ENCODE measurements around the gene SPECC1. TPM values are rescaled to one million over a fixed set of nuclear protein-coding genes. Genes with fewer than 3 reads are reported as not detected.

The SPECC1 gene
- total RNA-seq, 1 donor from 2014 or later: 38.0 TPM

DNA sequence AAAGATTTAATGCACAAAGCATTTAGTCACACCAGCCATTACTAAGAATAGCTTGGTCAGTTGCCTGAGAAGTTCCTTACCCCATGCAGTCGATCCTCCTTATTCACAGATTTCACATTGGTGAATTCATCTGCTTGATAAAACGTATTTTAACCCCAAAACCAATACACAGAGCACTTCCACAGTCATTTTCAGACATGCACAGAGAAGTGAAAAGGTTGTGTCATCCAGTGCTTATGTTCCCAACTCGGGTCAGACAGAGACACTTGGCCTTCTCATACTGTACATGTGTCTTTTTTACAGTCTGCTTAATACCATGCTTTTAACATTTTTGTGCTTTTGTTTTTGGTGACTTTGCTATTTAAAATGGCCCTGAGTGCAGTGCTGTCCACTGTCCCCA is 219.7 kb downstream of the SPECC1 start:
- Mint-ChIP-seq H3K36me3 (peaks cover 2% of the 10 kb centered on the region), H3K27ac (no peak overlapping the region), H3K27me3 (no peaks in the 10 kb centered on the region), H3K9me3 (peaks cover under 1% of the 10 kb centered on the region), H3K4me3 (no peak overlapping the region), H3K4me1 (ENCODE audit: unreplicated experiment) (peaks cover 19% of the 10 kb centered on the region)
- no peak for DNase-seq (ENCODE audit: extremely low spot score, unreplicated experiment)
- TF ChIP-seq, protein P1, sequence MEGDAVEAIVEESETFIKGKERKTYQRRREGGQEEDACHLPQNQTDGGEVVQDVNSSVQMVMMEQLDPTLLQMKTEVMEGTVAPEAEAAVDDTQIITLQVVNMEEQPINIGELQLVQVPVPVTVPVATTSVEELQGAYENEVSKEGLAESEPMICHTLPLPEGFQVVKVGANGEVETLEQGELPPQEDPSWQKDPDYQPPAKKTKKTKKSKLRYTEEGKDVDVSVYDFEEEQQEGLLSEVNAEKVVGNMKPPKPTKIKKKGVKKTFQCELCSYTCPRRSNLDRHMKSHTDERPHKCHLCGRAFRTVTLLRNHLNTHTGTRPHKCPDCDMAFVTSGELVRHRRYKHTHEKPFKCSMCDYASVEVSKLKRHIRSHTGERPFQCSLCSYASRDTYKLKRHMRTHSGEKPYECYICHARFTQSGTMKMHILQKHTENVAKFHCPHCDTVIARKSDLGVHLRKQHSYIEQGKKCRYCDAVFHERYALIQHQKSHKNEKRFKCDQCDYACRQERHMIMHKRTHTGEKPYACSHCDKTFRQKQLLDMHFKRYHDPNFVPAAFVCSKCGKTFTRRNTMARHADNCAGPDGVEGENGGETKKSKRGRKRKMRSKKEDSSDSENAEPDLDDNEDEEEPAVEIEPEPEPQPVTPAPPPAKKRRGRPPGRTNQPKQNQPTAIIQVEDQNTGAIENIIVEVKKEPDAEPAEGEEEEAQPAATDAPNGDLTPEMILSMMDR (conservative IDR thresholded peaks at IDR 0.05): no peak

DNA sequence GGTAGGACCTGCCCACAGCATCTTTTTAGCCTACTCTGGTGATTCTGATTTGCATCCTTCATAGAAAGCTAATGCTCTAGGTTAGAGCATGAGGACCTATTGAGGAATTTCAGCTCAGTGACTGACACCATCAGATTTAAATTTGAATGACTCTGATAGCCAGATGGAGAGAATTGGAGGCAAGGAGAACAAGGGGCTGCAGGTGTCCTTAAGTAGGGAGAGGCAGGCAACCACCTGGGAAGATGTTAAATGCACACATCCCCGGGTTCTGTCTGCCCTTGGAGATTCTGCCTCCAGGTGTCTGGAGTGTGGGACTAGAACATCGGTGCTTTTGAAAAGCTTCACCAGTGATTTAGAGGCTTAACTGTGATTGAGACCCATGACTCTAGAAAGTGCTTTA is 221.8 kb downstream of the SPECC1 start:
- H3K4me1 Mint-ChIP-seq (ENCODE audit: unreplicated experiment): peaks cover 17% of the 10 kb centered on the region
- H3K4me3 Mint-ChIP-seq: no peak overlapping the region
- H3K27me3 Mint-ChIP-seq: no peaks in the 10 kb centered on the region
- H3K36me3 Mint-ChIP-seq: no peaks in the 10 kb centered on the region
- no peak for DNase-seq (ENCODE audit: extremely low spot score, unreplicated experiment)
- no peak overlapping the region for H3K27ac Mint-ChIP-seq
- no peaks in the 10 kb centered on the region for H3K9me3 Mint-ChIP-seq
- TF ChIP-seq, protein P1 (conservative IDR thresholded peaks at IDR 0.05): no peak

DNA sequence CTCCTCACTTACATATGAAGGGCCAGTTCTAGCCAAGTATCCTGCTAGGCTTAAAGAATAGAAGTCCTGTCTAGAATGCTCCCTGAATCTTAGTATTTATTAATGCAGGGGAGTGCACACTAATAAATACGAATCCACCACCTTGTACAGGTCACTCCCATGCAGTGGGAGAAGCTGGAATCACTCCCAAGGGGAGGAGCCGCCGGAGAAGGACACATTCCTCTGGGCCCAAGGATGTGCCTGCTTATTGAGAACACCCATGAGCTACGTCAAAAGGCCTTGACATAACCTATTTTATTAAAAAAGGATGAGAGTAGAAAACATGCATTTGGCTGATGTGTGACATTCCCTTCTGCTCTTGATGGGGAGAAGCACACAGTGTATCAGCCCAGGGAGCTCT is 223.5 kb downstream of the SPECC1 start:
- DNase-seq (ENCODE audit: extremely low spot score, unreplicated experiment): no peak
- peaks cover 18% of the 10 kb centered on the region for H3K4me1 Mint-ChIP-seq (ENCODE audit: unreplicated experiment)
- H3K36me3 Mint-ChIP-seq: peaks cover 4% of the 10 kb centered on the region
- TF ChIP-seq, protein P1 (conservative IDR thresholded peaks at IDR 0.05): no peak
- H3K9me3 Mint-ChIP-seq: no peaks in the 10 kb centered on the region
- no peaks in the 10 kb centered on the region for H3K27me3 Mint-ChIP-seq
- H3K27ac Mint-ChIP-seq: no peak overlapping the region
- H3K4me3 Mint-ChIP-seq: no peak overlapping the region

DNA sequence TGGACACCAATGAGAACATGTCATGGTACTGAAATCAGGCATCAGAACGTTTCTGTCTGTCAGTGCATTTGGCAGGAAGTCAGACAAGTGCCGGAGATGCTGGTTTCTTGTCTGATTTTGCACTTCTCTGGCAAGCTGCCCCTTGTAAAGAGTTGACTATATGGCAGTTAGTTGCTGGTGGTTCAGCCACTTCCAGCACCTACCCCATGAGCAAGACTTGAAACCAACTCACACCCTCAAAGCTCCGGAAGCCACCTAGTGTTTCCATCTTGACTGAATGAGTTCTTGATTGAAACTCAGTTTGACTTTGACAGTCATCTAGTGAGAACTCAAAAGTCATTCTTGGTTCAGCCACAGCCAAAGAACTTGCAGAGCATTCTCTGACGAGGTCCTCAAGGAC is 225.1 kb downstream of the SPECC1 start:
- Mint-ChIP-seq H3K27ac (no peak overlapping the region), H3K9me3 (no peaks in the 10 kb centered on the region), H3K36me3 (peaks cover 4% of the 10 kb centered on the region), H3K4me1 (ENCODE audit: unreplicated experiment) (peaks cover 16% of the 10 kb centered on the region), H3K4me3 (no peak overlapping the region), H3K27me3 (no peaks in the 10 kb centered on the region)
- TF ChIP-seq, protein P1 (conservative IDR thresholded peaks at IDR 0.05): no peak
- DNase-seq (ENCODE audit: extremely low spot score, unreplicated experiment): no peak

DNA sequence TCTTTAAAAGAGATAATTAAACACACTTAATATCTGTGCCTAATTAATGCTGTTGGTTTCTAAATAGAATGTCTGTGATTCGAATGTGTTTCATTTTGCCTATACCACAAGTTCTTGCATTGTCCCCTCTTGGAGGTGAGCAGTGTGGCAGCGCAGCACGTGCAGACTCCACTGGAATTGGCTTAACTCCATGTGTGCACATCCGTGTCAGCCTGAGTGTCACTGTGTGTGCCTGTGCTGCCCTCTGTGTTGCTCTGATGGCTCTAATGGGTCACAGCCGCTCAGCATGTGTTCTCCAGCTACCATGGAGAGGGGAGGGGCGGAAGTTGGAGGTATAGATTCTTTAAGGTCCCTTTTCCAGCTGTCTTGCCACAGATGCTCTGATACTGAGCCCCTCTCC is 226.6 kb downstream of the SPECC1 start:
- peaks cover 16% of the 10 kb centered on the region for H3K4me1 Mint-ChIP-seq (ENCODE audit: unreplicated experiment)
- no peak for DNase-seq (ENCODE audit: extremely low spot score, unreplicated experiment)
- H3K27ac Mint-ChIP-seq: no peak overlapping the region
- H3K4me3 Mint-ChIP-seq: no peak overlapping the region
- H3K36me3 Mint-ChIP-seq: peaks cover 4% of the 10 kb centered on the region
- H3K9me3 Mint-ChIP-seq: no peaks in the 10 kb centered on the region
- no peaks in the 10 kb centered on the region for H3K27me3 Mint-ChIP-seq
- TF ChIP-seq, protein P1 (conservative IDR thresholded peaks at IDR 0.05): no peak
